H9 (cell line): ENCODE measurements around the gene TMEM54. TPM values are rescaled to one million over a fixed set of nuclear protein-coding genes. Genes with fewer than 3 reads are reported as not detected.

Experiments
- DNase-seq: peaks from one replicate; pipeline ENCODE4 v3.0.0-alpha.2; 2017
- H2AFZ ChIP-seq: one replicate; pipeline ENCODE4 v1.6.1; 2013; ENCODE audit warnings: mild to moderate bottlenecking, low read length, control low read depth, moderate library complexity
- H2AK5ac ChIP-seq: 2 replicates; pipeline ENCODE4 v1.6.1; 2013; ENCODE audit warnings: low read length, control low read depth, mixed read lengths; ENCODE audit not compliant: insufficient read length
- H2BK120ac ChIP-seq: one replicate; pipeline ENCODE4 v1.6.1; 2013; ENCODE audit warnings: low read depth, mild to moderate bottlenecking, low read length, control low read depth, inconsistent platforms; ENCODE audit not compliant: poor library complexity, severe bottlenecking
- H2BK12ac ChIP-seq: 2 replicates; pipeline ENCODE4 v1.6.1; 2013; ENCODE audit warnings: low read length, control low read depth, mixed read lengths, low read depth; ENCODE audit not compliant: insufficient read length
- H2BK15ac ChIP-seq: 2 replicates; pipeline ENCODE4 v1.6.1; 2013; ENCODE audit warnings: low read depth, low read length, control low read depth
- H2BK20ac ChIP-seq: one replicate; pipeline ENCODE4 v1.6.1; 2013; ENCODE audit warnings: low read depth, mild to moderate bottlenecking, low read length, control low read depth, inconsistent platforms; ENCODE audit not compliant: poor library complexity, severe bottlenecking
- H2BK5ac ChIP-seq: 2 replicates; pipeline ENCODE4 v1.6.1; 2013; ENCODE audit warnings: low read length, control low read depth, mixed read lengths; ENCODE audit not compliant: insufficient read length
- H3K14ac ChIP-seq: 2 replicates; pipeline ENCODE4 v1.6.1; 2013; ENCODE audit warnings: low read length, control low read depth; ENCODE audit not compliant: insufficient read depth
- H3K18ac ChIP-seq: 2 replicates; pipeline ENCODE4 v1.6.1; 2013; ENCODE audit warnings: low read depth, mild to moderate bottlenecking, mixed read lengths, low read length, control low read depth; ENCODE audit not compliant: insufficient read length
- H3K23ac ChIP-seq: 2 replicates; pipeline ENCODE4 v1.6.1; 2013; ENCODE audit warnings: low read length, control low read depth, mixed read lengths, low read depth; ENCODE audit not compliant: insufficient read length
- H3K23me2 ChIP-seq: 2 replicates; pipeline ENCODE4 v1.6.1; 2013; ENCODE audit warnings: low read depth, mild to moderate bottlenecking, mixed read lengths, low read length, control low read depth; ENCODE audit not compliant: insufficient read length, poor library complexity, severe bottlenecking
- H3K27ac ChIP-seq: 2 replicates; pipeline ENCODE4 v1.5.1; 2013; ENCODE audit warnings: low read length, control low read depth, mixed read lengths, low read depth; ENCODE audit not compliant: insufficient read length
- H3K27me3 ChIP-seq: 2 replicates; pipeline ENCODE4 v1.6.1; 2013; ENCODE audit warnings: low read length, control low read depth, inconsistent platforms; ENCODE audit not compliant: insufficient read depth
- H3K4ac ChIP-seq: 2 replicates; pipeline ENCODE4 v1.6.1; 2013; ENCODE audit warnings: low read depth, mild to moderate bottlenecking, control low read depth, inconsistent platforms, low read length, moderate library complexity
- H3K4me1 ChIP-seq: 2 replicates; pipeline ENCODE4 v1.6.1; 2013; ENCODE audit warnings: low read length, control low read depth, inconsistent platforms; ENCODE audit not compliant: insufficient read depth
- H3K4me2 ChIP-seq: 2 replicates; pipeline ENCODE4 v1.6.1; 2013; ENCODE audit warnings: low read length, control low read depth, mixed read lengths; ENCODE audit not compliant: insufficient read length, insufficient read depth
- H3K56ac ChIP-seq: 2 replicates; pipeline ENCODE4 v1.6.1; 2013; ENCODE audit warnings: low read depth, mild to moderate bottlenecking, mixed read lengths, low read length, control low read depth; ENCODE audit not compliant: insufficient read length
- H3K79me1 ChIP-seq: 2 replicates; pipeline ENCODE4 v1.6.1; 2013; ENCODE audit warnings: low read depth, mild to moderate bottlenecking, moderate library complexity, low read length, control low read depth, inconsistent platforms; ENCODE audit not compliant: insufficient read depth, poor library complexity, severe bottlenecking
- H3K79me2 ChIP-seq: 2 replicates; pipeline ENCODE4 v1.6.1; 2013; ENCODE audit warnings: low read length, control low read depth, inconsistent platforms; ENCODE audit not compliant: insufficient read depth
- H3K9ac ChIP-seq: 2 replicates; pipeline ENCODE4 v1.6.1; 2013; ENCODE audit warnings: low read length, control low read depth, mixed read lengths; ENCODE audit not compliant: insufficient read length; ENCODE audit errors: extremely low read depth
- H3K9me3 ChIP-seq: one replicate; pipeline ENCODE4 v1.6.1; 2013; ENCODE audit warnings: low read depth, low read length, inconsistent platforms; ENCODE audit not compliant: control insufficient read depth
- H3T11ph ChIP-seq: one replicate; pipeline ENCODE4 v1.6.1; 2013; ENCODE audit warnings: mild to moderate bottlenecking, low read length, control low read depth, inconsistent platforms
- H4K20me1 ChIP-seq: one replicate; pipeline ENCODE4 v1.6.1; 2013; ENCODE audit not compliant: control insufficient read depth, insufficient read length, insufficient read depth
- H4K5ac ChIP-seq: 2 replicates; pipeline ENCODE4 v1.6.1; 2013; ENCODE audit warnings: low read depth, mild to moderate bottlenecking, mixed read lengths, low read length, control low read depth; ENCODE audit not compliant: insufficient read length
- H4K8ac ChIP-seq: replicated peaks from 2 replicates; pipeline ENCODE4 v1.6.1; 2013; ENCODE audit warnings: low read length, control low read depth, mixed read lengths, low read depth; ENCODE audit not compliant: insufficient read length
- H4K91ac ChIP-seq: 2 replicates; pipeline ENCODE4 v1.6.1; 2013; ENCODE audit warnings: low read depth, mild to moderate bottlenecking, moderate library complexity, mixed read lengths, low read length, control low read depth; ENCODE audit not compliant: insufficient read length
- H3K27ac Mint-ChIP-seq, 3 experiments: 2 replicates in 2 of 3; 3 replicates in 1 of 3; pipeline ENCODE4 v1.8.0; 2020 to 2021; ENCODE audit warnings: mixed read lengths in 3 of 3, mild to moderate bottlenecking in 1 of 3, moderate library complexity in 1 of 3
- H3K27me3 Mint-ChIP-seq: 2 replicates; pipeline ENCODE4 v1.8.0; 2021; ENCODE audit warnings: low read depth, mild to moderate bottlenecking, moderate library complexity, mixed read lengths
- H3K36me3 Mint-ChIP-seq, 3 experiments: 2 replicates in 2 of 3; 3 replicates in 1 of 3; pipeline ENCODE4 v1.8.0; 2020 to 2021; ENCODE audit warnings: low read depth in 3 of 3, mixed read lengths in 3 of 3; ENCODE audit not compliant: insufficient read depth in 1 of 3
- H3K4me1 Mint-ChIP-seq, 2 experiments: 2 replicates each; pipeline ENCODE4 v1.8.0; 2020; ENCODE audit warnings: mixed read lengths in 2 of 2
- H3K4me3 Mint-ChIP-seq, 2 experiments: 2 replicates in 1 of 2; 3 replicates in 1 of 2; pipeline ENCODE4 v1.8.0; 2020 to 2021; ENCODE audit warnings: mild to moderate bottlenecking in 2 of 2, mixed read lengths in 2 of 2, moderate library complexity in 1 of 2
- H3K9me3 Mint-ChIP-seq, 2 experiments: 2 replicates in 1 of 2; 3 replicates in 1 of 2; pipeline ENCODE4 v1.8.0; 2020; ENCODE audit warnings: mild to moderate bottlenecking in 2 of 2, mixed read lengths in 2 of 2, moderate library complexity in 1 of 2
- CTCF ChIP-seq: fragments of 200-600 bp; sonication (generic); conservative IDR thresholded peaks from 3 replicates; pipeline ENCODE4 v1.8.0; 2021; ENCODE audit warnings: antibody characterized with exemption, mild to moderate bottlenecking
- WGBS: extraction: QIAGEN DNeasy Blood & Tissue Kit; methylation state at CpG from one replicate; pipeline ENCODE4 v1.1.7; 2013; ENCODE audit warnings: missing lambda C conversion rate, low lambda C conversion rate, mixed read lengths; ENCODE audit not compliant: insufficient read length; ENCODE audit errors: extremely low coverage; 5-methylcytosine and 5-hydroxymethylcytosine counted together
- total RNA-seq: library from RNA; stranded (reverse); gene quantifications from 2 replicates; pipeline ENCODE4 v1.2.1, GENCODE V29; 2021

The TMEM54 gene
- total RNA-seq, 1 experiment from 2014 or later = 17.2 TPM

GRCh38 chr1:32915766-32916706, 14.8 kb upstream of the TMEM54 start:
- H3K4me1 ChIP-seq = no peaks in the 10 kb centered on the region
- H3K18ac ChIP-seq = no peak overlapping the region
- H4K8ac ChIP-seq = no peak overlapping the region
- Mint-ChIP-seq H3K4me1 (no peaks in the 10 kb centered on the region), H3K36me3 (no peaks in the 10 kb centered on the region), H3K9me3 (no peaks in the 10 kb centered on the region), H3K4me3 (no peak overlapping the region), H3K27ac (no peak overlapping the region), H3K27me3 (peaks cover 25% of the 10 kb centered on the region)
- no peak overlapping the region for H2AK5ac ChIP-seq
- H3K56ac ChIP-seq = no peak overlapping the region
- no peaks in the 10 kb centered on the region for H4K20me1 ChIP-seq
- TF ChIP-seq CTCF = no peak
- H3K23ac ChIP-seq = no peak overlapping the region
- H3K79me2 ChIP-seq = no peaks in the 10 kb centered on the region
- H3K27ac ChIP-seq = no peak overlapping the region
- H3T11ph ChIP-seq = no peak overlapping the region
- no peak overlapping the region for H3K4me2 ChIP-seq
- H2AFZ ChIP-seq = no peak overlapping the region
- no peak overlapping the region for H2BK15ac ChIP-seq
- DNase-seq = no peak
- H3K4ac ChIP-seq = no peak overlapping the region
- no CpG with 5 or more reads among the region's 12 CpGs for WGBS
- H4K5ac ChIP-seq = no peak overlapping the region
- H3K23me2 ChIP-seq = no peaks in the 10 kb centered on the region
- no peak overlapping the region for H2BK20ac ChIP-seq
- H3K27me3 ChIP-seq = no peaks in the 10 kb centered on the region
- H3K14ac ChIP-seq = no peak overlapping the region
- no peaks in the 10 kb centered on the region for H3K79me1 ChIP-seq
- no peak overlapping the region for H2BK5ac ChIP-seq
- H2BK120ac ChIP-seq = no peak overlapping the region
- H4K91ac ChIP-seq = no peak overlapping the region
- H3K9me3 ChIP-seq = no peaks in the 10 kb centered on the region
- no peak overlapping the region for H3K9ac ChIP-seq
- no peak overlapping the region for H2BK12ac ChIP-seq
